GM19468 (cell line): ENCODE measurements around the gene TMEM60.

Experiments
- ATAC-seq: cut with Tn5 transposase; IDR thresholded peaks from one replicate; pipeline ENCODE4 v1.9.1; 2021; ENCODE audit warnings: mild to moderate bottlenecking, moderate library complexity, moderate number of reproducible peaks; ENCODE audit not compliant: unreplicated experiment; ENCODE audit errors: extremely low read depth

The TMEM60 gene

GRCh38 chr7:77783111-77783510 lies 15.1 kb downstream of the TMEM60 start:
- no peak for ATAC-seq

- no peak for ATAC-seq
These were observed 15.9 kb downstream of the TMEM60 start for GRCh38 chr7:77782383-77782782.

- ATAC-seq, result no peak
These were observed 19.7 kb downstream of the TMEM60 start for GRCh38 chr7:77778535-77778934.

GRCh38 chr7:77771901-77772300 lies 26.3 kb downstream of the TMEM60 start:
- no peak for ATAC-seq

- no peak for ATAC-seq
These were observed 27.9 kb downstream of the TMEM60 start for GRCh38 chr7:77770316-77770715.

GRCh38 chr7:77766801-77767605 lies 31.2 kb downstream of the TMEM60 start:
- ATAC-seq, result no peak

GRCh38 chr7:77765906-77766800 lies 32.1 kb downstream of the TMEM60 start:
- no peak for ATAC-seq

- no peak for ATAC-seq
These were observed 32.8 kb downstream of the TMEM60 start for GRCh38 chr7:77765481-77765880.

GRCh38 chr7:77760809-77761453 lies 37.3 kb downstream of the TMEM60 start:
- ATAC-seq, result no peak

- ATAC-seq, result no peak
These were observed 38.8 kb downstream of the TMEM60 start for GRCh38 chr7:77759294-77759889.

GRCh38 chr7:77757589-77757988 lies 40.6 kb downstream of the TMEM60 start:
- ATAC-seq, result peak; percentile 34

- ATAC-seq, result no peak
These were observed 45.1 kb downstream of the TMEM60 start for GRCh38 chr7:77753173-77753572.

GRCh38 chr7:77752016-77752415 lies 46.2 kb downstream of the TMEM60 start:
- ATAC-seq, result no peak

- ATAC-seq, result no peak
These were observed 50.5 kb downstream of the TMEM60 start for GRCh38 chr7:77747718-77748117.

GRCh38 chr7:77747178-77747577 lies 51.1 kb downstream of the TMEM60 start:
- no peak for ATAC-seq

- ATAC-seq, result no peak
These were observed 51.4 kb downstream of the TMEM60 start for GRCh38 chr7:77746824-77747165.

- ATAC-seq, result no peak
These were observed 51.9 kb downstream of the TMEM60 start for GRCh38 chr7:77746164-77746823.

- ATAC-seq, result no peak
These were observed 52.5 kb downstream of the TMEM60 start for GRCh38 chr7:77745746-77746145.
